SU-DHL-6 (cell line): ENCODE data around the gene CDR2L.

Experiments used
- CTCF ChIP-seq: fragments of 200-600 bp; sonication (generic); IDR thresholded peaks from one replicate; pipeline ENCODE4 v1.5.1; 2017; ENCODE audit warnings: antibody characterized with exemption, mild to moderate bottlenecking, low read length, moderate library complexity; ENCODE audit not compliant: insufficient read depth, poor library complexity, severe bottlenecking
- EZH2phosphoT487 ChIP-seq: fragments of 200-600 bp; sonication (generic), shearing (Covaris generic); conservative IDR thresholded peaks from 2 replicates; pipeline ENCODE4 v1.6.1; 2018; ENCODE audit warnings: mild to moderate bottlenecking, antibody characterized with exemption, low read length, moderate library complexity, mixed read lengths

DNA sequence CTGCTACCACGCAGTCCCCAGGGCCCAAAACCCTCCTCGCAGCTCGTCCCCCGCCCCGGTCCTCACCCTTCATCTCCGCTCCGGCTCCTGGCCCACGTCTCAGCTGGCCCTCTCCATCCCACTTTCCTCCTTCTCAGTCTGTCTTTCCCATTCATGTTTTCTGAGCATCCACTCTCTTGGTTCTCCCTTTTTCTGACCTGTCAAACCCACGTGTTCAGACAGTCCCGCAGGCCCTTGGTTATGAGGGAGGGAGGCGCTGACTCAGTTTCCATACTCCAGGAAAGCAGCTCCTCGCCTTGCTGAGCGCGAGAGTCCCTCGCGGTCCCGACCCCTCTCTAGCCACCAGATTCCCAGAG is 14.5 kb upstream of the CDR2L start:
- TF ChIP-seq CTCF (no peak), EZH2phosphoT487 (no peak)
